GM18907 (cell line): ENCODE data around the gene IL1R1.

ENCODE experiments used
- ATAC-seq: cut with Tn5 transposase; IDR thresholded peaks from one replicate; pipeline ENCODE4 v1.9.1; 2021; ENCODE audit warnings: mild to moderate bottlenecking, moderate library complexity; ENCODE audit not compliant: unreplicated experiment

Gene IL1R1

GRCh38 chr2:102194609-102195268 lies 52.2 kb downstream of the IL1R1 start:
- no peak for ATAC-seq

DNA sequence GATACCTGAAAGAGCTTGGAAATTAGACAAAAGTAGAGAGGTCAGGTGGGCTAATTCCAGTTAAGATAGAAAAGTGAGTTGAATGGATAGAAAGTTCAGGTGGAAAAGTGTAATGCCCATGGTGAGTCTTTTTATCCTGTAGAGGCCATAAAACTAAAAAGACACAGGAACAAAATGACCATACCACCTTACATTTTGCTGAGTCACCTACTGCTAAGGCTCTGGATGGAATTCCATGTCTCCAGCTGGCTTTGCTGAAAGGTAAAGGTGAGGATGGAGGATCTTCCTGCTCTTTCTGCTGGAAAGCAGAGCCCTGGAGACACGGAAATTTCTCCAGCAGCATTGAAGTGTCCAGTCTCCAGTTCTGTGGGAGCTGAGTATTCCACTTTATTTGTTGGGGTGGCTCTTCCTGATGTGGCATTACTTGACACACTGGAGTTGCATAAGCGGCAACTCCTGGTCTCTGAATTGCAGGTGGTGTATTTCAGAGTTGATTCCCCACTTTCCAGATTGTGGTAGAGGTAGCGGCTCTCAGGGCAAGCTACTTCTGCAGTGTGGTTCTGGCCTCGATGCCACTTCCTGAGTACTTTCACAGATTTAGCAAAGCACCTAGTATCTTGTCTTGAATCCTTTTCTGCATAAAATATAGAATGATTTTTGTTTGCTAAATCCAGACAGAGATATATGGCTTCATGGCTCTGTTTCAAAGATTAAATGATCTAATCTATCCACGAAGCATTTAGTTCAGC lies 55.0 kb downstream of the IL1R1 start:
- no peak for ATAC-seq

DNA sequence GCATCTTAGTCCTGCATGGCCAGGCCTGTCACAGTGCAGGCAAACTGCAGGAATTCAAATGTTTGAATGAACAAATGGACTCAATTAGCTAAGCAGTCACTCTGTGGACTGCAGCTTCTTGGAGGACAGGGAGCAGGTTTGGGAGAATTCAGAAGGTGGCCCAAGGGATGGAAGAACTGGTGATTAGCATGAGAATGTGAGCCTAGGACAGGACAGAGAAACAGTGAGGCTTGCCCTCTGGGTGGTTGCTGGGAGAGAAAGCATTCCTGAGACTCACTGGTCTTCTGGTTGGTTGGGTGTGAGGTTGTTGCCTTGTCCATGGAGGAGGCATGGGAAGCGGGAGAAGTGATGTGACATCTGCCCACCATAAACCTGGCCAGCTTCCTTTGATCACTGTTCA lies 58.0 kb downstream of the IL1R1 start:
- ATAC-seq: no peak

GRCh38 chr2:102204638-102205037 lies 62.1 kb downstream of the IL1R1 start:
- ATAC-seq: no peak

DNA sequence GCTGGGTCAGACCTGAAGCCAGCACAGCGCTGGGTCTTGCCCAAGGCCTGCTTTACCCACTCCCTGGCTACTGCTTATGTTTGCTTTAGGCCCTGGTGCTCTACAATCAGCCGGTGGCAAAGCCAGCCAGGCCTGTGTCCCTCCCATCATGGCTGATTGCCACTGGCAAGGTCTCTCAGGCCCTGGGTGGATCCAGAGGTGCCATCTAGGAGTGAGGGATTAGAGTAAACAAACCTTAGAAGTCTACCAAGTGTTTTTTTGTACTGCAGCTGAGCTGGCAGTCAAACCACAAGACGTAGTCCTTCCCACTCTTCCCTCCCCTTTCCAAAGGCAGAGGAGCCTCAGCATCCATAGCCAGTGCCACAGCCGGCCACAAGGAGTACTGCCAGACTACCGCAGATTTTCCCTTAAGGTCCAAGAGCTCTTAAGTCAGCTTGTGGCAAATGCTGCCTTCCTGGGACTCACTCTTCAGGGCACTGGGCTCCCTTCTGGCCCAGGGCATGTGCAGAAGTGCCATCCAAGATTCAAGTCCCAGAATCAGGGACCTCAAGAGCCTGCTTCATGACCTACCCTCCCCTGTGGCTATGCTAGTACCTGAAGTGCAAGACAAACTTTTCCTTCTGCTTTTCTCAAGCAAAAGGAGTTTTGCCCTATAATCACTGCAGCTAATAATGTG lies 64.3 kb downstream of the IL1R1 start:
- no peak for ATAC-seq

GRCh38 chr2:102208774-102209173 lies 66.2 kb downstream of the IL1R1 start:
- no peak for ATAC-seq

GRCh38 chr2:102209474-102209873 lies 66.9 kb downstream of the IL1R1 start:
- ATAC-seq: no peak

GRCh38 chr2:102217032-102217431 lies 74.5 kb downstream of the IL1R1 start:
- ATAC-seq: no peak

GRCh38 chr2:102224824-102225739 lies 82.5 kb downstream of the IL1R1 start:
- ATAC-seq: no peak

GRCh38 chr2:102226171-102226570 lies 83.6 kb downstream of the IL1R1 start:
- no peak for ATAC-seq

GRCh38 chr2:102226612-102227391 lies 84.3 kb downstream of the IL1R1 start:
- no peak for ATAC-seq

GRCh38 chr2:102229141-102229769 lies 86.7 kb downstream of the IL1R1 start:
- ATAC-seq: no peak
